GM19467 (cell line): ENCODE results near the gene ZBTB45.
A peak's percentile ranks its signal among the peaks of the same experiment; 100 is the strongest.
"Not testable (repeated sequence)": the region's sequence is repeated elsewhere in the genome, so short reads cannot be mapped to it uniquely, and the experiment has no call there.

ENCODE experiments used
- ATAC-seq: cut with Tn5 transposase; IDR thresholded peaks from one replicate; pipeline ENCODE4 v1.9.1; 2021; ENCODE audit warnings: mild to moderate bottlenecking, moderate library complexity; ENCODE audit not compliant: unreplicated experiment

ZBTB45 gene

DNA sequence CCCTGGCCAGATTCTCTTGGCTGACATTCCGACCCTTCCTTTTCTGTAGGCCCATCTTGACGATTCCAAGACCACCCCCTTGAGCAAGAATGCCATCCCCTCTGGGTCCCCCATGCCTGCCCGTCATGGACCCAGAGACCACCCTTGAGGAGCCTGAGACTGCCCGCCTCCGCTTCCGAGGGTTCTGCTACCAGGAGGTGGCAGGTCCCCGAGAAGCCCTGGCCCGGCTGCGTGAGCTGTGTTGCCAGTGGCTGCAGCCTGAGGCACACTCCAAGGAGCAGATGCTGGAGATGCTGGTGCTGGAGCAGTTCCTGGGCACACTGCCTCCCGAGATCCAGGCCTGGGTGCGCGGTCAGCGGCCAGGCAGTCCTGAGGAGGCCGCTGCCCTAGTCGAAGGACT lies 42.5 kb downstream of the ZBTB45 start:
- no peak for ATAC-seq

- ATAC-seq: no peak
Observed at GRCh38 chr19:58476498-58477015, 43.1 kb downstream of the ZBTB45 start.

- ATAC-seq: peak; percentile 79
Observed at GRCh38 chr19:58475714-58476497, 43.7 kb downstream of the ZBTB45 start, which contains the start of gene ZNF446. ZNF446 (plus strand) TSS chr19:58476352; CDS start chr19:58477219, 867 bp downstream.

DNA sequence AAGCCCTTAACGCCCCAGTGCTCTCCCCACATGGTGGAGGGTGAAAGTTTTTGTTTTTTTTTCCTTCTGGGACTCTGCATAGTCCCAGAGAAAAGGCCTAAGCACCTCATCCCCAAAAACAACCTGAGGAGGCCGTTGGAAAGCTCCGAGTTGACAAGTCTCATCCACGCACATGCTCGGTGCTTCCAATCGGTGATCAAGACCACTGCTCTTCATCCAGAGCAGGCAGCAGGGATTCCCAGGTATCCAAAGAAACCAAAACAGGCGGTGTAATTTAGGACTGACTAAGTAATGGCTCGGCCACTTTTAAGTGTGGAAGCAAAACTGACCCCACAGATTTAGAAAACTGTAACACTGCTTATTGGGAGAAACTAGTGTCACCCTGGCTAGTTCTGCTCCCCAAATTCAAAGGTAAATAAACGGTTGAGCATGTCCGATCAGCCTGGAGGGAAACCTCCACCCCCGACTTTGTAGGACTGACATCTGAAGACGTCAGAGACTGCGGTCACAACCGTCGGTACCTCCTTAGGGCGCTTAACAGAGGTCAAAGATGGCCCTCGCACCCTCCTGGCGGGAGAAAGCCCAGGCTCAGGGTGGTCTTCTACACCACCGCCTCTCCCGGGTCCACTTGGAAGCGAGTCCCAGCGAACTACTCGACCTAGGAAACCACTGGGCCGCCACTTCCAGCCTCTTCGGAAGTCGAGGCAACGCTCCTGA lies 44.5 kb downstream of the ZBTB45 start:
- peak; percentile 4 for ATAC-seq

DNA sequence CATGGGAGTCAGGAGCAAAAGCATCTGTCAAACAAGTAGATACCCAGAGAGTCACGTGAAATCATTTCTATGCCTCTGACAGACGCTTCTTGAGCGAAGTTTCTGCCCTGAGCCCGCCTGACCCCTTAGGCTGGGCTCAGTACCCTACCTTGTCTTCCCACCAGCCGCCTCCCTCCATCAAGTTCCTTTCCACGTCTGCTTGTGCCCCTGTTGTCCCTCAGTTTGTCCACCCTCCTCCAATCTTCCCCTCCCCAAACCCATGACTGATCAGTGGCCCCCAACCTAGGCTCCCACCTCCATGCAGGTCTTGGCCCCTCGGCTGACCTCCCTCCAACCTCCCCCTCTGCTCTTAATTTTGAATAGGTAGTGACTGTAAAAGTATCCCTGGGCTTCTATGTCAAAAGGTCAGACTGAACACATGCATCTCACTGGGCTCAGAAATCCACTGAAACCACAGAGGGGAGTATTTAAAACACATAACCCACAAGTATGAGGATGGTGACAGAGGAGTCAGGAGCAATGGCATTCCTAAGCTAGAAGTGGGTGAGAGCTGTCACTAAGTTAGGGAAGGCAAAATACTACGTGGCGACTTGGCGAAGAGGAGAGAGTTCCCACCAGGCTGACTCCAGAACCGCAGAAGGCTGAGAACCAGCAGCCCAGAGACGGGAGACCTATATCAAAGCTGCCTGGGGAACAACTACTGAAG lies 45.2 kb downstream of the ZBTB45 start:
- ATAC-seq: no peak

- no peak for ATAC-seq
Observed at GRCh38 chr19:58473775-58474174, 45.8 kb downstream of the ZBTB45 start.

- ATAC-seq: no peak
Observed at GRCh38 chr19:58471736-58472135, 47.9 kb downstream of the ZBTB45 start.

- not testable (repeated sequence) for ATAC-seq
Observed at GRCh38 chr19:58470837-58471543, 48.6 kb downstream of the ZBTB45 start.

DNA sequence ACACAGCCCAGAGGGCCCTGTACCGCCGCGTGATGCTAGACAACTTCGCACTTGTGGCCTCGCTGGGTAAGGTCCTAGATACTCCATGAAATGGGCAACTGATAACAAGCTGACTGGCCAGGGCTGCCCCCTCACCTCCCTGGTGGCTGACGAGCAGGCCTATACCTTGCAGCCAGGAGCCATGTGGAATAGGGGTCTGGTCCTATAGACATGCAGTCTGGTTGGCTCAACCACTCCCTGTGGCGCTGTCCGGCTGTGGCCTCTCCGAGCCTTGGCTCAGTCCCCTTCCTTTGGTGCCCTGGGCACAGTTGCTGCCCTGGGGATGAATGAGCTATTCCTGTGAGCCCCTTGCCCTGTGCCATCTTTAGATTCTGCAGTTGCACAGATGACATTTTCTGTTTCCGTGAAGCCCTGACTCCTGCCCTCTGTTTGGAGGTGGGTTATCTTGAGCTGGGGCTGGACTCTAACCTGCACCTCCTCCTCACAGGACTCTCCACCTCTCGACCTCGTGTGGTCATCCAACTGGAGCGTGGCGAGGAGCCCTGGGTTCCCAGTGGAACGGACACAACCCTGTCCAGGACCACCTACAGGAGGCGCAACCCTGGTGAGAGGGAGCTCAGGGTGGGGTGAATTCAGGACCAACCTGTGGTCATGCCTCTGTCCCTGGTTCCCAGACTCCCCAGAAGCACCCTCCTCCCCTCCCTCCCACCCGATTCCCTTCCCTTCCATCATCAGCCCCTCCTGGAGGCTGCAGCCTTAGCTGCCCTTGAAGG lies 50.2 kb downstream of the ZBTB45 start:
- ATAC-seq: no peak

GRCh38 chr19:58468216-58468839 lies 51.3 kb downstream of the ZBTB45 start:
- no peak for ATAC-seq

DNA sequence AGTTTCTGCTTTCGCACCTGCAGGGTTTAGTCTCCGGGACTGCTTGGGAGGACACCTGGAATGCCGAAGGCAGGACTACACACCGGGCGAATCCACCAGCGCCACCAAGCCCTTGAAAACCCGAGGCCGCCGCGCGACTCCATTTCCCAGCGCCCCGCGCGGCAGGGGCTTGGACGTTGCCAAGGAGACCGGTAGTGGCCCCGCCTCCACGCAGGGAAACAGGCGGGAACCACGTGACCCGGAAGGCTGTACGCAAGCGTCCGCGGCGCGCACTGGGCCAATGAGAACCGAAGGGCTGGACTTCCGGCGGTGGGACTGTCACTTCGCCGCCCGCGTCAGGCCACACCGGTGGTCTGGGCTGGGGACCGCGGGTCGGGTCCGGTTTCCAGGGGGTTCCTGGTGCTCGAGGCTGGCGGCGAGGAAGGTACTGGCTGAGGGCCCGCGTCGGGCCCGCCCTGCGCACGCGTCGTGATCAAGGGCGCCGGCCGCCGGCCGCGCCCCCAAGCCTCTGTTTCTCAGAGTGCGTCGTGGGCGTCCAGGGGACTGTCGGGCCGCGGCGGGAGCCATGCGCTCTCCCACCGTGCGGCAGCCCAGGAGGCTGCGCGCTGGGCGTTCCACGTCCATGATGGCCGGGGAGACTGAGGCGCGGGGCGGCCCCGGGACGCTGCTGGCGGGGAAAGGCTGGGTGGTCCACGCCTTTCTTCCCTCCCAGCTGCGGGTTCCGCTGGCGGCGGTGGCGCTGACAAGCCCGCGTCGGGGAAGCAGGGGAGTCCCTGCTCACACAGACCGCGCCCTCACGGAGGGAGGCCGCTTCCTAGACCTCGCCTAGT lies 52.6 kb downstream of the ZBTB45 start, which contains the start of gene ZNF324:
TSS of gene ZNF324 (plus strand) at position 321 of the 830 bp plus-strand sequence. CDS start 2,106 bp downstream, outside the sequence.
- peak; percentile 92 for ATAC-seq

- peak; percentile 24 for ATAC-seq
Observed at GRCh38 chr19:58466089-58466759, 53.4 kb downstream of the ZBTB45 start.
